ENCODE results near the gene CNTFR.
"Not testable (repeated sequence)": the region's sequence is repeated elsewhere in the genome, so short reads cannot be mapped to it uniquely, and the experiment has no call there.

The CNTFR gene

GRCh38 chr9:34554211-34555001 is 35.1 kb downstream of the CNTFR start:
- DNase-seq: no peak

GRCh38 chr9:34553511-34554021 is 36.0 kb downstream of the CNTFR start:
- no peak for DNase-seq

DNA sequence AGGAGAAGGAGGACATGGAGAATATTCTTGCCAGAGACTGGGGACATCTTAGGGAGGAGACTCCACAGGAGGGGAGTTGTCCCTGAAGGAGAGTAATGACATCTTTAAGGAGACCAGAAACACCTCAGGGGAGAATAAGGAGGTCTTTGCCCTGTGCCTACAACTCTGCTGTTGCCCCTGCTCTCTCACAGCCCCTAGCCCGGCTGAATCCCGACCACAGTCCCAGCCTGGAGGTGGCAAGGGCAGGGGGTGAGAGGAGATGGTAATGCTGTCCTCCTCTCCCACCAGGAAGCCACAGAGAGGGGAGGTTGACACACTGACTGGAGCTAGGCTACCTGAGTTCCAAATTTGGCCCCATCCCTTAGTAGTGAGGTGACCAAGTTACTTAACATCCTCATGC is 36.5 kb downstream of the CNTFR start:
- DNase-seq: no peak

DNA sequence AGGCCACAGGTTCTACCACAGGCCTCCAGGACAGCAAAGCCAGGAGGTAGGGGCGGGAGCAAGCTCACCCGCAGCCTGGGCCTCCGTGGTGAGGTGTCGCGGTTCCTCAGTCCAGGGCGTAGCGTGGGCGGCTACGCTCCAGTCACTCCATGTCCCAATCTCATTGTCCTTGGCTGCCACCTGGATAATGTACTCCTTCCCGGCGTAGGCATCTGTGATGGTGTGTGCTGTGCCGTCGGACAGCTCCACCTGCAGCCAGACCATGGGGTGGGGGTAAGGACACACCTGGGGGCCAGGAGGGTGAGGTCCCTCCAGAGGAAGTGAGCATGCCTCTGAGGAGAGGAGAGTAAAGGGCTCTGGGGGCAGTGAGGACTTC is 36.9 kb downstream of the CNTFR start:
- no peak for DNase-seq

- DNase-seq: no peak
These were observed 37.5 kb downstream of the CNTFR start for GRCh38 chr9:34551751-34552605.

- no peak for DNase-seq
These were observed 38.7 kb downstream of the CNTFR start for GRCh38 chr9:34550681-34551270.

DNA sequence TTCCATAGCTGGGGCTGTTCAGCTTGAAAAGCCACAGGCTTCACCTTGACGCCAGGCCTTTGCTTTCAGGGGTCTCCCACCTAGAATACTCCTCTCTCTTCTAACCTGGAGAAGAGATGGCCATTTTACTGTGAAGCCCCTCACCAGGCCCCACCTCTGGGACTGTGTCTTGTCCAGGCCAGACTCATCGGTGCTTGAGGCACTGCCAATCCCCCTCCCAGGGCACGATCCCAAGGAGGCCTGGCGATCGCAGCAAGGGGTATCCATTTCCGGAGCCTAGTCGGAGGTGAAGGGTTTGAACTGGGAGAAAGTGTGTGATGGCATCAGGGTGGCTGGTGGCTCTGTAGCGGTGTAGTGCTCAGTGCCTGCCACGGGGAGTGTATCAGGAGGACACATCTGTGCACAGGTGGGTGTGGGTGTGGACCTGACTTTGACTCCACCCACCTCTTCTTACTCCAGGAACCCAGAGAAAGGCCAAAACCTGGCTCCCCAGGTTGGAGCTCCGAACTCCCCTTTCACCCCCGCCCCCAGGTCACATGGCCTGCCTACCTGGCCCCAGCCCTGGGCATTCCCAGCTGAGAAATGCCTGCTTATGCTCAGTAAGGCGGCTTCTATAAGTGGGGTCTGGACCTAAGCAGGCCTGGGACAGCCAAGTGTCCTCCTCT is 39.4 kb downstream of the CNTFR start:
- DNase-seq: no peak

DNA sequence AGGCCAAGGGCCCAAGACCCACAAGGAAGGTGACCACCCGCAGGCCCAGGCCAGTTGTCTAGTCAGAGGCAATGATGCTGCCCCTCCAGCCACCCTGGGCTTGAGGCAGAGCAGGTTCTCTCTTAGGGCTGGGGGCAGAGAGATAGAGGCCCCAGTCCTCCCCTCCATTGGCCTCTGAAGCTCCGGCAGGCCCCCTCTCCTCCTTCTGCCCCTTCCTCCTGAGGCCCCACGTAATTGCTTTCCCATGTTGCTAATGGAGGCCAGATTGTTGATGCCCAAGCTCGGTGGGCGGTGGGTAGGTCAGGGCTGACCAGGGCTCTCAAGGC is 40.2 kb downstream of the CNTFR start:
- DNase-seq: no peak

GRCh38 chr9:34547960-34548611 is 41.4 kb downstream of the CNTFR start:
- DNase-seq: peak; percentile 63

GRCh38 chr9:34546834-34547827 is 42.4 kb downstream of the CNTFR start:
- peak; percentile 73 for DNase-seq

- no peak for DNase-seq
These were observed 43.3 kb downstream of the CNTFR start for GRCh38 chr9:34546102-34546833.

DNA sequence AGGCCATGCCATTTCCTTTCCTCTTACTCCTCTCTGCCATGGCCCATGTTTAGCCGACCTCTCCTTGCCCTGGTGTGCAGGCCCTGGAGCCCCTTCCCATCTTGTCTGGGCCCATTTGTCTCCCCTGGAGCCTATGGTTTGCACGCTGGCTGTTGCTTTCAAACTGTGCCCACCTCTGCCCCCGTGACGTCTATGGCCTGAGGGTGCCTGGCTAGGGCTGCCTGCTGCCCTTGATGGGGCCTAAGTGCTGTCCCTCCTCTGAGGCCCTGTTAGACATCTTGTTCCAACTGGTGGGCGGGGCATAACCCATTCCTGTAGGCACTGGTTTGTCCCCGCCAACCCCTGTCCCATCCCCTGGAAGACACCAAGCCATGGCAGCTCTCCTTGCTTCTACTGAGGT is 44.0 kb downstream of the CNTFR start:
- no peak for DNase-seq

DNA sequence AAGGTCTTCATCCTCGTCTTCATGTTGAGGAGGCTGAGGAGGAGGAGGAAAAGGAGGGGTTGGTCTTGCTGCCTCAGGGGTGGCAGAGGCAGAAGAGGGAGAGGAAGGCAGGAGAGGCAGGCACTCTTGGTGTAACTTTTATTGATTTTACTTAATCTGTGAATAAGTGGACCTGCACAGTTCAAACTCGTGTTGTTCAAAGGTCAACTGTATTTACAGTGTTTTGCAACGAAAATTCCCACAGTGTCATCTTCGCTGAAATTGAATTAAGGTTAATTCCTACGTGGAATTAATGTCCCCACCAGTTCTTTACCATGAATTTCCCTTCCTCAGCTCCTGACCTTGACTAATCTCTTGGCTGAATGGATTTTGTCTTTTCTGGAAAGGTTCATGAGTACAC is 45.5 kb downstream of the CNTFR start:
- DNase-seq: no peak

DNA sequence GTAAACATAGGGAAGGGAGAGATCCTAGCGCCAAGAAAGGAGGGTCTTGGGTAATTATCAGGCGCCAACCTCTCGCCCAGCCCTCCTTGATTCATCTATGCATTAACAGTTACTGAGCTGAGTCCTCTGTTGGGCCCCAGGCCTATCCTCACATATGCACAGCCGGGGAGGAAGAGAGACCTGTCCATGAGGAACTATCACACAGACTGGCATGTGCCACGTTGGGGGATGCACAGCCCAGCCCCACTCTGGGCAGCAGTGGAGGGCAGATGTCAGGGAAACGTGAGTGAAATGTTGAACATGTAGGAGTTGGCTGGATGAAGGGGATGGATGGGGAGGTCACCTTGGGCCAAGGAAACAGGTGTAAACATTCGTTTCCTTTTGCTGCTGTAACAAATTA is 48.0 kb downstream of the CNTFR start:
- DNase-seq: no peak

GRCh38 chr9:34540827-34541226 is 48.7 kb downstream of the CNTFR start:
- peak; percentile 68 for DNase-seq

DNA sequence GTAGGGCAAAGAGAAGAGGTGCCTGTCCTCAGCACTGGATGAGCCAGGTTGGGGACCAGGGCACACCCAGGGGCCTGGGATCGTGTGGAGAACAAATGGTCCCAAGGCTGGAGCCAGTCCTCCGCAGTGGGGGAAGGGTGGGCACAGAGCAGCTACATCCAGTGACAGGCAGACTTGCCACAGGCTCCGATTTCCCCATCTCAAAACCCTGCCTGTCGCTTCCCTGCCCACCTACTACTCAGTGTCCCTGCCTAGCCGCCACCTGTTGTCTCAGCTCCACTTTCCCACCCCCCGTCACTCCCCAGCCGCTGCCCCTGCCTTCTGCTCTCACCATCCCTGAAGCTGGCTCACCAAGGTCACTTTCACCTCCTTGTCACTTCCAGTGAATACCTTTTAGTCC is 52.8 kb downstream of the CNTFR start:
- no peak for DNase-seq

- DNase-seq: not testable (repeated sequence)
These were observed 57.5 kb downstream of the CNTFR start for GRCh38 chr9:34532041-34532440.

GRCh38 chr9:34526026-34526425 is 63.5 kb downstream of the CNTFR start:
- DNase-seq: no peak

- no peak for DNase-seq
These were observed 65.2 kb downstream of the CNTFR start for GRCh38 chr9:34524349-34524748.

- peak; percentile 90 for DNase-seq
These were observed 66.3 kb downstream of the CNTFR start, which contains the start of gene ENHO for GRCh38 chr9:34522971-34523797. Gene ENHO, minus strand, starts transcription at chr9:34522990. Its CDS starts 1,295 bp downstream, at chr9:34521695.

Measured in EL (cell line).